Fibroblast of lung (primary cell): Measurements from ENCODE around the gene CFAP68. TPM values are rescaled to one million over a fixed set of nuclear protein-coding genes. Genes with fewer than 3 reads are reported as not detected.

Experiments used
- DNase-seq, 2 donors: peaks; one replicate each; pipeline versions ENCODE4 v3.0.0 to v3.0.0-alpha.2; 2010; ENCODE audit warnings: low read depth in 2 of 2
- H2AFZ ChIP-seq: 2 replicates; pipeline ENCODE4 v1.5.1; 2012; ENCODE audit warnings: low read length, control low read depth, inconsistent platforms
- H3K27ac ChIP-seq: 2 replicates; pipeline ENCODE4 v1.5.1; 2011; ENCODE audit warnings: low read length, control low read depth; ENCODE audit not compliant: insufficient read depth
- H3K27me3 ChIP-seq: 2 replicates; pipeline ENCODE4 v1.5.1; 2011; ENCODE audit warnings: mild to moderate bottlenecking, low read length; ENCODE audit not compliant: control insufficient read depth, insufficient read depth
- H3K36me3 ChIP-seq: 2 replicates; pipeline ENCODE4 v1.5.1; 2011; ENCODE audit warnings: low read length; ENCODE audit not compliant: control insufficient read depth, insufficient read depth
- H3K4me1 ChIP-seq: 2 replicates; pipeline ENCODE4 v1.5.1; 2011; ENCODE audit warnings: low read length; ENCODE audit not compliant: control insufficient read depth, insufficient read depth; ENCODE audit errors: extremely low read depth
- H3K4me2 ChIP-seq: 2 replicates; pipeline ENCODE4 v1.5.1; 2011; ENCODE audit warnings: low read length, control low read depth; ENCODE audit not compliant: insufficient read depth; ENCODE audit errors: extremely low read depth
- H3K4me3 ChIP-seq, 4 experiments: fragments of 200-600 bp in 1 of 4; sonication (generic) in 1 of 4; replicated peaks in 1 of 4; 2 replicates each; pipeline ENCODE4 v1.5.1; 2011 to 2016; ENCODE audit warnings: low read length in 4 of 4, low read depth in 3 of 4, mild to moderate bottlenecking in 3 of 4, control low read depth in 2 of 4, inconsistent platforms in 1 of 4, mixed read lengths in 1 of 4; ENCODE audit not compliant: insufficient read depth in 1 of 4; ENCODE audit errors: control extremely low read depth in 1 of 4
- H3K79me2 ChIP-seq: 2 replicates; pipeline ENCODE4 v1.5.1; 2012; ENCODE audit warnings: mild to moderate bottlenecking, low read length, inconsistent platforms; ENCODE audit not compliant: control insufficient read depth, insufficient read depth
- H3K9ac ChIP-seq: 2 replicates; pipeline ENCODE4 v1.5.1; 2011; ENCODE audit warnings: mild to moderate bottlenecking, low read length, control low read depth; ENCODE audit not compliant: insufficient read depth
- H3K9me3 ChIP-seq: 2 replicates; pipeline ENCODE4 v1.5.1; 2012; ENCODE audit warnings: low read depth, low read length; ENCODE audit not compliant: control insufficient read depth, insufficient read depth
- H4K20me1 ChIP-seq: 2 replicates; pipeline ENCODE4 v1.5.1; 2011; ENCODE audit warnings: low read length; ENCODE audit not compliant: control insufficient read depth, insufficient read depth; ENCODE audit errors: extremely low read depth
- EZH2 ChIP-seq: IDR thresholded peaks from 2 replicates; pipeline ENCODE4 v1.5.1; 2012; ENCODE audit warnings: low read length, control low read depth, mild to moderate bottlenecking; ENCODE audit errors: missing control alignments
- polyA plus RNA-seq, 2 donors: library from polyadenylated mRNA; depleted of rRNA in 1 of 2; stranded (reverse) in 1 of 2; unstranded in 1 of 2; fragments of >200 nt; gene quantifications; 2 replicates each; pipeline ENCODE4 v1.2.1, GENCODE V29; 2011 to 2012; ENCODE audit warnings: missing spikeins in 1 of 2
- total RNA-seq: library from RNA; depleted of rRNA; stranded (reverse); fragments of >200 nt; gene quantifications from 2 replicates; pipeline ENCODE4 v1.2.1, GENCODE V29; 2014
- TF ChIP-seq, protein P1 (sequence below), 2 donors: IDR thresholded peaks in 1 of 2; conservative IDR thresholded peaks in 1 of 2; 1 replicate in 1 of 2; 2 replicates in 1 of 2; pipeline ENCODE4 v1.5.1; 2011 to 2012; ENCODE audit warnings: low read length in 2 of 2, control low read depth in 1 of 2, inconsistent platforms in 1 of 2, low read depth in 1 of 2, mild to moderate bottlenecking in 1 of 2

Gene CFAP68
- total and polyA plus RNA-seq, 2 donors (not counting 1 experiment from before 2014, with no cell fraction given): 19.3 to 21.1 TPM

DNA sequence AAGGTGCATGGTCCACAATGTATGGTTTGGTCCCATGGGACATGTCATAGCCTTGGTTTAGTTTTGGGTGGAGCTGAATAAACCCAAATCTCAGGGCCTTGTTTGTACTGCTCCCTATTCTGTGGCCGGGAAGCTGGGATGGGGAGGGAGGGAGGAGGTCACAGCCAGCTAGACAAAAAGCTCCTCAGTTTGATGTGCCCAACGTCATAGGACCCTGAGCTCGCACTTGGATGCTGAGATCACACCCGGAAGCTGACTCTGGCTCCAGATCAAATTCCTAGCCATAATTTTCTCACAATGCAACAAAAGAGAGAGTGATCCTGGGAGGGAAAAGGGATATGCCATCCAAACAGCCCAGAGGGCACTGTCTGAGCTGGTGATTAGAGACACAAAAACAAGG lies 34.7 kb downstream of the CFAP68 start:
- peaks cover 16% of the 10 kb centered on the region for H3K4me1 ChIP-seq
- H2AFZ ChIP-seq: peak overlapping the region; percentile 55
- no peaks in the 10 kb centered on the region for H3K36me3 ChIP-seq
- peak; percentile 66 to 72 for DNase-seq
- H3K27ac ChIP-seq: peak overlapping the region; percentile 65
- peak overlapping the region; percentile 65 for H3K9ac ChIP-seq
- no peaks in the 10 kb centered on the region for H3K79me2 ChIP-seq
- no peak for TF ChIP-seq EZH2
- TF ChIP-seq, protein P1, sequence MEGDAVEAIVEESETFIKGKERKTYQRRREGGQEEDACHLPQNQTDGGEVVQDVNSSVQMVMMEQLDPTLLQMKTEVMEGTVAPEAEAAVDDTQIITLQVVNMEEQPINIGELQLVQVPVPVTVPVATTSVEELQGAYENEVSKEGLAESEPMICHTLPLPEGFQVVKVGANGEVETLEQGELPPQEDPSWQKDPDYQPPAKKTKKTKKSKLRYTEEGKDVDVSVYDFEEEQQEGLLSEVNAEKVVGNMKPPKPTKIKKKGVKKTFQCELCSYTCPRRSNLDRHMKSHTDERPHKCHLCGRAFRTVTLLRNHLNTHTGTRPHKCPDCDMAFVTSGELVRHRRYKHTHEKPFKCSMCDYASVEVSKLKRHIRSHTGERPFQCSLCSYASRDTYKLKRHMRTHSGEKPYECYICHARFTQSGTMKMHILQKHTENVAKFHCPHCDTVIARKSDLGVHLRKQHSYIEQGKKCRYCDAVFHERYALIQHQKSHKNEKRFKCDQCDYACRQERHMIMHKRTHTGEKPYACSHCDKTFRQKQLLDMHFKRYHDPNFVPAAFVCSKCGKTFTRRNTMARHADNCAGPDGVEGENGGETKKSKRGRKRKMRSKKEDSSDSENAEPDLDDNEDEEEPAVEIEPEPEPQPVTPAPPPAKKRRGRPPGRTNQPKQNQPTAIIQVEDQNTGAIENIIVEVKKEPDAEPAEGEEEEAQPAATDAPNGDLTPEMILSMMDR (conservative IDR thresholded peaks at IDR 0.05 in 1 of 2, IDR thresholded peaks at IDR 0.05 in 1 of 2; ENCODE audit: low read depth in 1 of 2, low read length in 2 of 2): no peak
- H3K4me3 ChIP-seq: peak overlapping the region in 1 of 4 experiments; percentile 64
- peak overlapping the region; percentile 64 for H3K4me2 ChIP-seq
- no peaks in the 10 kb centered on the region for H4K20me1 ChIP-seq
- H3K27me3 ChIP-seq: no peaks in the 10 kb centered on the region
- H3K9me3 ChIP-seq: no peaks in the 10 kb centered on the region

DNA sequence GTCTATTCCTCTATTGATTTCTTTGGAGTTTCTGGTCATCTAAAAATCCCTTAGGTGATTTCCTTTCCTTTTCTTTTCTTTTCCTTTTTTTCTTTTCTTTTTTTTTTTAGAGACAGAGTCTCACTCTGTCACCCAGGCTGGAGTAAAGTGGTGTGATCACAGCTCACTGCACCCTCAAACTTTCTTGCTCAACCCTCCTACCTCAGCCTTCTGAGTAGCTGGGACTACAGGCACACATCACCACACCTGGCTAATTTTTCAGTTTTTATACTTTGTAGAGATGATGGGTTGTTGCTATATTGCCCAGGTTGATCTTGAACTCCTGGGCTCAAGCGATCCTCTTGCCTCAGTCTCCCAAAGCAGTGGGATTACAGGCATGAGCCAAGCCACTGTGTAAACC lies 37.4 kb downstream of the CFAP68 start:
- no peaks in the 10 kb centered on the region for H4K20me1 ChIP-seq
- no peak overlapping the region for H3K27ac ChIP-seq
- no peak for DNase-seq
- no peak overlapping the region for H3K9ac ChIP-seq
- H3K36me3 ChIP-seq: no peaks in the 10 kb centered on the region
- H3K79me2 ChIP-seq: no peaks in the 10 kb centered on the region
- H3K4me2 ChIP-seq: no peak overlapping the region
- no peak for TF ChIP-seq EZH2
- TF ChIP-seq, protein P1 (conservative IDR thresholded peaks at IDR 0.05 in 1 of 2, IDR thresholded peaks at IDR 0.05 in 1 of 2; ENCODE audit: low read depth in 1 of 2, low read length in 2 of 2): no peak
- peaks cover 13% of the 10 kb centered on the region for H3K4me1 ChIP-seq
- no peak overlapping the region for H2AFZ ChIP-seq
- no peak overlapping the region for H3K4me3 ChIP-seq
- H3K9me3 ChIP-seq: no peaks in the 10 kb centered on the region
- H3K27me3 ChIP-seq: no peaks in the 10 kb centered on the region

DNA sequence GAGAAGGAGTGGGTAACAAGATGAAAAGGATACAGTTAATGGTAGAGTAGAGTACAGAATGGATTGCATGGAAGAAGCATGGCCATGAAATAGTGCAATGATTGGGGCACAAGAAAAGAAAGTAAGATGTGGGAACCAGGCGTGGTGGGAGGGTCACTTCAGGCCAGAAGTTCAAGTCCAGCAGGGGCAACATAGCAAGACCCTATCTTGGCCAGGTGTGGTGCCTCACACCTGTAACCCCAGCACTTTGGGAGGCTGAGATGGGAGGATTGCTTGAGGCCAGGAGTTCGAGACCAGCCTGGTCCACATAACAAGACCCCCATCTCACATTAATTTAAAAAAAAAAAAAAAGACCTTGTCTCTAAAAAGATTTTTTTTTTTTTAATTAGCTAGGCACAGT lies 38.0 kb downstream of the CFAP68 start:
- no peaks in the 10 kb centered on the region for H3K36me3 ChIP-seq
- H3K4me1 ChIP-seq: peaks cover 13% of the 10 kb centered on the region
- H3K9ac ChIP-seq: no peak overlapping the region
- H3K79me2 ChIP-seq: no peaks in the 10 kb centered on the region
- H4K20me1 ChIP-seq: no peaks in the 10 kb centered on the region
- no peaks in the 10 kb centered on the region for H3K27me3 ChIP-seq
- H3K4me3 ChIP-seq: no peak overlapping the region
- no peak for DNase-seq
- TF ChIP-seq, protein P1 (conservative IDR thresholded peaks at IDR 0.05 in 1 of 2, IDR thresholded peaks at IDR 0.05 in 1 of 2; ENCODE audit: low read depth in 1 of 2, low read length in 2 of 2): no peak
- no peak for TF ChIP-seq EZH2
- H3K4me2 ChIP-seq: no peak overlapping the region
- H3K27ac ChIP-seq: no peak overlapping the region
- H2AFZ ChIP-seq: no peak overlapping the region
- no peaks in the 10 kb centered on the region for H3K9me3 ChIP-seq
